ENCODE data around the gene KEAP1.

- TF ChIP-seq ZNF274 (CRISPR knock-in tag; IDR thresholded peaks at IDR 0.05) (peak; percentile 84), CENPBD1 (CRISPR knock-in tag; IDR thresholded peaks at IDR 0.05; ENCODE audit: borderline replicate concordance, low read depth) (no peak), ZBTB37 (CRISPR knock-in tag; IDR thresholded peaks at IDR 0.05) (no peak), EP300 (IDR thresholded peaks at IDR 0.05; ENCODE audit: low read depth in 2 of 2, low read length in 2 of 2) (no peak), EP300 (CRISPR knock-in tag; IDR thresholded peaks at IDR 0.05; ENCODE audit: borderline replicate concordance) (no peak), ZNF670 (CRISPR knock-in tag; IDR thresholded peaks at IDR 0.05; ENCODE audit: borderline replicate concordance) (no peak), MAFG (CRISPR knock-in tag; IDR thresholded peaks at IDR 0.05) (0 out of 2 replicates have a peak, but pooled peaks have one; percentile 43), KLF16 (CRISPR knock-in tag; IDR thresholded peaks at IDR 0.05) (peak in 1 of 2 experiments; percentile 29; a peak in 1 of 4 replicates), FIP1L1 (IDR thresholded peaks at IDR 0.05; ENCODE audit: borderline replicate concordance, insufficient read depth, low read depth, low read length) (no peak), GTF2F1 (IDR thresholded peaks at IDR 0.05; ENCODE audit: low read length) (no peak), JDP2 (CRISPR knock-in tag; IDR thresholded peaks at IDR 0.05; ENCODE audit: borderline replicate concordance) (no peak; the same call in 1 of the 2 replicates), KDM1A (CRISPR knock-in tag; IDR thresholded peaks at IDR 0.05) (peak; percentile 61; the same call in 1 of the 2 replicates), POLR2A (IDR thresholded peaks at IDR 0.05; ENCODE audit: insufficient read depth in 1 of 2, low read depth in 2 of 2, low read length in 2 of 2) (no peak; a peak in 1 of 4 replicates), ZBTB33 (CRISPR knock-in tag; IDR thresholded peaks at IDR 0.05) (no peak)
Observed at GRCh38 chr19:10503002-10503789, at the start of gene KEAP1.

All from HepG2 (cell line).